Naive B cell (primary cell): Measurements from ENCODE around the gene UTP14A. TPM values are rescaled to one million over a fixed set of nuclear protein-coding genes. Genes with fewer than 3 reads are reported as not detected.

Experiments
- polyA plus RNA-seq, 6 donors: library from polyadenylated mRNA; unstranded; fragments of 300-500 nt; fragmentation: Illumina TruSeq; gene quantifications; one replicate each; pipeline ENCODE4 v1.2.3, GENCODE V29; 2021; ENCODE audit warnings: low read depth in 6 of 6

The UTP14A gene
- polyA plus RNA-seq, 6 donors from 2014 or later: 0.60 to 11.3 (median 6.4) TPM

Other genes with a start within 250 kb of the UTP14A start
- under 1 TPM in 4 of 6 donors, not detected in 2; 0.11 to 0.58 (median 0.22) TPM for gene XPNPEP2, start 167.2 kb upstream of the UTP14A start, polyA plus RNA-seq
- gene SASH3, start 126.2 kb upstream of the UTP14A start, polyA plus RNA-seq: 100 to 1,000 TPM in 4 of 6 donors, 10 to 100 TPM in 2; 89.4 to 191 (median 128) TPM
- 1 to 10 TPM in 5 of 6 donors, not detected in 1; 2.9 to 5.2 (median 3.8) TPM for gene ZDHHC9, start 62.3 kb upstream of the UTP14A start, polyA plus RNA-seq
- 1 to 10 TPM in 2 of 6 donors, under 1 TPM in 3, not detected in 1; 0.31 to 2.1 (median 0.70) TPM for gene BCORL1, start 76.5 kb downstream of the UTP14A start, polyA plus RNA-seq
- gene ELF4, start 204.3 kb downstream of the UTP14A start, polyA plus RNA-seq: 10 to 100 TPM in 2 of 6 donors, 1 to 10 TPM in 4; 8.7 to 15.4 (median 9.7) TPM